ENCODE data around the gene SCGB1C1.

Gene SCGB1C1

GRCh38 chr11:205221-206001 lies 12.5 kb downstream of the SCGB1C1 start:
- DNase-seq (ENCODE audit: low read depth), result no peak

GRCh38 chr11:206002-206384 lies 13.1 kb downstream of the SCGB1C1 start:
- no peak for DNase-seq (ENCODE audit: low read depth)

GRCh38 chr11:206526-207207 lies 13.8 kb downstream of the SCGB1C1 start:
- DNase-seq (ENCODE audit: low read depth), result no peak

- peak; percentile 90 for DNase-seq (ENCODE audit: low read depth)
These were observed 14.5 kb downstream of the SCGB1C1 start, which contains the start of the genes BET1L and RIC8A for GRCh38 chr11:207208-207862. Gene BET1L (minus strand): TSS chr11:207399. CDS start chr11:207321, 78 bp downstream. Gene RIC8A (plus strand): TSS chr11:207708. CDS start chr11:208855, 1,147 bp downstream.

- DNase-seq (ENCODE audit: low read depth), result no peak
These were observed 14.9 kb downstream of the SCGB1C1 start for GRCh38 chr11:207863-208180.

GRCh38 chr11:208181-208916 lies 15.5 kb downstream of the SCGB1C1 start:
- no peak for DNase-seq (ENCODE audit: low read depth)

GRCh38 chr11:208917-209260 lies 16.0 kb downstream of the SCGB1C1 start:
- no peak for DNase-seq (ENCODE audit: low read depth)

- no peak for DNase-seq (ENCODE audit: low read depth)
These were observed 16.6 kb downstream of the SCGB1C1 start for GRCh38 chr11:209275-210121.

- peak; percentile 84 for DNase-seq (ENCODE audit: low read depth)
These were observed 17.4 kb downstream of the SCGB1C1 start for GRCh38 chr11:210122-210802.

- no peak for DNase-seq (ENCODE audit: low read depth)
These were observed 17.9 kb downstream of the SCGB1C1 start for GRCh38 chr11:210803-211180.

- DNase-seq (ENCODE audit: low read depth), result no peak
These were observed 18.4 kb downstream of the SCGB1C1 start for GRCh38 chr11:211295-211694.

GRCh38 chr11:211741-212140 lies 18.9 kb downstream of the SCGB1C1 start:
- no peak for DNase-seq (ENCODE audit: low read depth)

- no peak for DNase-seq (ENCODE audit: low read depth)
These were observed 19.5 kb downstream of the SCGB1C1 start for GRCh38 chr11:212150-213100.

GRCh38 chr11:213111-213510 lies 20.2 kb downstream of the SCGB1C1 start:
- no peak for DNase-seq (ENCODE audit: low read depth)

GRCh38 chr11:214083-214482 lies 21.2 kb downstream of the SCGB1C1 start:
- no peak for DNase-seq (ENCODE audit: low read depth)

GRCh38 chr11:215581-216037 lies 22.7 kb downstream of the SCGB1C1 start:
- no peak for DNase-seq (ENCODE audit: low read depth)

- DNase-seq (ENCODE audit: low read depth), result no peak
These were observed 23.4 kb downstream of the SCGB1C1 start for GRCh38 chr11:216081-216974.

- DNase-seq (ENCODE audit: low read depth), result no peak
These were observed 24.8 kb downstream of the SCGB1C1 start for GRCh38 chr11:217704-218103.

Data from HS-5 (cell line).